PC-3 (cell line): ENCODE results near the gene ETV3L.

Source experiments
- CTCF ChIP-seq: fragments of 300-600 bp; sonication (generic); conservative IDR thresholded peaks from 2 replicates; pipeline ENCODE4 v1.5.1; 2017; ENCODE audit warnings: antibody characterized with exemption, low read depth, mild to moderate bottlenecking, low read length
- EZH2 ChIP-seq: fragments of 300-600 bp; sonication (generic); IDR thresholded peaks from one replicate; pipeline ENCODE4 v1.6.1; 2017; ENCODE audit warnings: antibody characterized with exemption, mild to moderate bottlenecking, low read length; ENCODE audit not compliant: unreplicated experiment

DNA sequence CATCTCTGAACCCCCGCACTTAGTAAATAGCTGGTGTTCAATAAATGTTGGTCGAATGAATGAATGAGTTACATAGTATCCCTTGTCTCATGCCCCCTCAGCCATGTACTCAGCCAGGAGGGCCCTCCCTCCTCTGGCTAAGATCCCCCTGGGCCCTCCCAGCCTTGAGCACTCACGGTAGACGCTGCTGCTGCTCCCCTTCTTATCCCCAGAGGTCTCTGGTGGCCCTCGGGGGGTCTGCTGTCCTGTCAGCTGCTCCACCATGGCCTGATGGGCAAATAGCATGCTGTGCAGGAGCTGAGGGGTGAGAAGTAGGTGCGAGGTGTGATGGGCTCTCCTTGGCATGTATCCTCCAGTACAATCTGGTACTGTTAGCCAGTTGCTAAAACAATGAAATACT lies 1.9 kb downstream of the ETV3L start:
- TF ChIP-seq EZH2 (no peak), CTCF (no peak)
